SK-N-SH (cell line): ENCODE data around the gene PRR36. TPM values are rescaled to one million over a fixed set of nuclear protein-coding genes. Genes with fewer than 3 reads are reported as not detected.

Source experiments
- CTCF ChIA-PET: fragments of 300-600, 350-600 bp; formaldehyde crosslinking; extraction: SDS; loops from one replicate; lab custom pipeline; 2021; lab: Yijun Ruan, JAX
- POLR2A ChIA-PET: fragments of 350-600 bp; sonication (Branson Sonifier 250); formaldehyde crosslinking; extraction: SDS; loops from one replicate; lab custom pipeline; 2020; ENCODE audit warnings: antibody characterized with exemption, inconsistent platforms; lab: Yijun Ruan, JAX
- DNase-seq: peaks from one replicate; pipeline ENCODE4 v3.0.0; 2012
- H2AFZ ChIP-seq: fragments of 200-600 bp; sonication (generic); 2 replicates; pipeline ENCODE4 v1.8.1; 2016; ENCODE audit warnings: antibody characterized with exemption, mild to moderate bottlenecking, low read depth
- H3F3A ChIP-seq: fragments of 200-600 bp; sonication (generic); replicated peaks from 2 replicates; pipeline ENCODE3; 2016; ENCODE audit warnings: antibody characterized with exemption, mild to moderate bottlenecking; ENCODE audit not compliant: insufficient read depth
- H3K27ac ChIP-seq, 2 experiments: fragments of 200-500 bp in 1 of 2; fragments of 200-600 bp in 1 of 2; sonication (Bioruptor generic) in 1 of 2; sonication (generic), shearing (Covaris generic) in 1 of 2; 2 replicates each; pipeline versions ENCODE4 v1.5.1 to v1.6.1; 2014 to 2016; ENCODE audit warnings: low read depth in 2 of 2, inconsistent platforms in 1 of 2, low read length in 1 of 2, mild to moderate bottlenecking in 1 of 2, mixed read lengths in 1 of 2
- H3K27me3 ChIP-seq: fragments of 200-600 bp; sonication (generic), shearing (Covaris generic); 2 replicates; pipeline ENCODE4 v1.6.1; 2016; ENCODE audit warnings: mixed run types; ENCODE audit not compliant: insufficient read depth
- H3K36me3 ChIP-seq, 2 experiments: fragments of 200-500 bp in 1 of 2; fragments of 200-600 bp in 1 of 2; sonication (Bioruptor generic) in 1 of 2; sonication (generic) in 1 of 2; replicated peaks in 1 of 2; 2 replicates each; pipeline versions ENCODE3 to v1.5.1; 2014 to 2016; ENCODE audit warnings: low read length in 1 of 2, mild to moderate bottlenecking in 1 of 2; ENCODE audit not compliant: insufficient read depth in 2 of 2, control insufficient read depth in 1 of 2
- H3K4me1 ChIP-seq, 2 experiments: fragments of 200-500 bp in 1 of 2; fragments of 200-600 bp in 1 of 2; sonication (Bioruptor generic) in 1 of 2; sonication (generic), shearing (Covaris generic) in 1 of 2; 2 replicates each; pipeline versions ENCODE4 v1.5.1 to v1.6.1; 2014 to 2016; ENCODE audit warnings: low read depth in 1 of 2, low read length in 1 of 2, mixed run types in 1 of 2; ENCODE audit not compliant: insufficient read depth in 2 of 2, control insufficient read depth in 1 of 2
- H3K4me2 ChIP-seq: fragments of 200-600 bp; sonication (generic), shearing (Covaris generic); 2 replicates; pipeline ENCODE4 v1.6.1; 2017; ENCODE audit warnings: mixed run types
- H3K4me3 ChIP-seq, 2 experiments: fragments of 200-500 bp in 1 of 2; fragments of 200-600 bp in 1 of 2; sonication (Bioruptor generic) in 1 of 2; sonication (generic), shearing (Covaris generic) in 1 of 2; 2 replicates each; pipeline versions ENCODE4 v1.5.1 to v1.8.1; 2014 to 2016; ENCODE audit warnings: low read depth in 2 of 2, inconsistent platforms in 1 of 2, low read length in 1 of 2, mild to moderate bottlenecking in 1 of 2, mixed read lengths in 1 of 2, moderate library complexity in 1 of 2
- H3K79me2 ChIP-seq: fragments of 200-600 bp; sonication (generic); 2 replicates; pipeline ENCODE4 v1.8.1; 2017; ENCODE audit warnings: mild to moderate bottlenecking; ENCODE audit not compliant: insufficient read depth
- H3K9ac ChIP-seq: fragments of 200-600 bp; sonication (generic); 2 replicates; pipeline ENCODE4 v1.6.1; 2017; ENCODE audit warnings: mixed run types
- H3K9me2 ChIP-seq: fragments of 200-600 bp; sonication (generic); 2 replicates; pipeline ENCODE4 v1.6.1; 2017; ENCODE audit warnings: mixed run types
- H3K9me3 ChIP-seq: fragments of 200-600 bp; sonication (generic); 2 replicates; pipeline ENCODE4 v1.6.1; 2017; ENCODE audit warnings: mixed run types, mild to moderate bottlenecking, moderate library complexity
- H4K20me1 ChIP-seq: fragments of 200-600 bp; sonication (generic); 2 replicates; pipeline ENCODE4 v1.6.1; 2017; ENCODE audit warnings: mild to moderate bottlenecking, mixed run types; ENCODE audit not compliant: insufficient read depth
- CHD2 ChIP-seq: fragments of 150-350 bp; IDR thresholded peaks from 2 replicates; pipeline ENCODE4 v1.6.1; 2018; ENCODE audit warnings: low read length; ENCODE audit not compliant: partially characterized antibody
- EZH2phosphoT487 ChIP-seq: fragments of 200-600 bp; sonication (generic); IDR thresholded peaks from 2 replicates; pipeline ENCODE4 v1.6.1; 2017; ENCODE audit warnings: low read depth, mixed run types, mild to moderate bottlenecking, antibody characterized with exemption, moderate library complexity, borderline replicate concordance
- GABPA ChIP-seq: IDR thresholded peaks from 2 replicates; pipeline ENCODE4 v1.4.0; 2012; ENCODE audit warnings: low read depth, mild to moderate bottlenecking
- GATA2 ChIP-seq: sonication (generic); formaldehyde crosslinking; IDR thresholded peaks from 2 replicates; pipeline ENCODE4 v1.5.0; 2020; ENCODE audit warnings: mild to moderate bottlenecking, missing genetic modification reagents
- JUND ChIP-seq: IDR thresholded peaks from 2 replicates; pipeline ENCODE4 v1.4.0; 2012
- MXI1 ChIP-seq: IDR thresholded peaks from 2 replicates; pipeline ENCODE4 v1.6.1; 2012; ENCODE audit warnings: mild to moderate bottlenecking, low read depth, low read length, improper control_type of control experiment
- POLR2AphosphoS5 ChIP-seq: IDR thresholded peaks from 2 replicates; pipeline ENCODE4 v1.6.1; 2012; ENCODE audit warnings: low read depth, low read length
- RAD21 ChIP-seq: IDR thresholded peaks from 2 replicates; pipeline ENCODE4 v1.6.1; 2012; ENCODE audit warnings: mild to moderate bottlenecking, low read length
- REST ChIP-seq: IDR thresholded peaks from 2 replicates; pipeline ENCODE4 v1.6.1; 2012; ENCODE audit warnings: mild to moderate bottlenecking, low read depth, low read length, moderate library complexity
- RFX5 ChIP-seq: IDR thresholded peaks from 2 replicates; pipeline ENCODE4 v1.6.1; 2012; ENCODE audit warnings: mild to moderate bottlenecking, improper control_type of control experiment, low read length
- RXRA ChIP-seq: IDR thresholded peaks from 2 replicates; pipeline ENCODE4 v1.4.0; 2012; ENCODE audit warnings: low read depth, mild to moderate bottlenecking, borderline replicate concordance
- SIN3A ChIP-seq: IDR thresholded peaks from 2 replicates; pipeline ENCODE4 v1.6.1; 2012; ENCODE audit warnings: low read depth, mild to moderate bottlenecking, low read length, moderate library complexity, borderline replicate concordance
- SMC3 ChIP-seq: IDR thresholded peaks from 2 replicates; pipeline ENCODE4 v1.6.1; 2012; ENCODE audit warnings: low read depth, low read length, improper control_type of control experiment
- TEAD4 ChIP-seq: IDR thresholded peaks from 2 replicates; pipeline ENCODE4 v1.4.0; 2012; ENCODE audit warnings: mild to moderate bottlenecking, borderline replicate concordance; ENCODE audit not compliant: insufficient read depth
- USF2 ChIP-seq: fragments of 150-350 bp; IDR thresholded peaks from 2 replicates; pipeline ENCODE4 v1.6.1; 2017; ENCODE audit warnings: antibody characterized with exemption, low read length, low read depth, borderline replicate concordance
- WGBS: methylation state at CpG from one replicate; pipeline ENCODE4 v1.1.6; 2017; ENCODE audit warnings: low lambda C conversion rate; 5-methylcytosine and 5-hydroxymethylcytosine counted together
- polyA plus RNA-seq, 3 experiments: library from polyadenylated mRNA; depleted of rRNA; stranded (reverse); fragments of >200 nt; gene quantifications; 2 replicates each; pipeline ENCODE4 v1.2.3, GENCODE V29; 2012

Gene PRR36
- polyA plus RNA-seq (2012; rRNA removed) = 0.10 and 0.18 TPM in 2 replicates
- polyA plus RNA-seq (2012; cell fraction: cytosol; rRNA removed) = 0.23 and 0.29 TPM in 2 replicates
- polyA plus RNA-seq (2012; cell fraction: nucleus; rRNA removed) = 1.1 and 1.5 TPM in 2 replicates

- H3K4me3 ChIP-seq = peak within 1 kb of the TSS; percentile 47 to 59
- POLR2A ChIA-PET = interaction anchor here (0.7 to 1.2 kb wide), 3 partner anchors 12 to 47 kb away, joined by 3 to 6 read pairs (median 5); no protein-coding TSS in a partner anchor
- 2% methylated on average over 30 of the region's 88 CpGs for WGBS
These were observed at the start of gene PRR36 for GRCh38 chr19:7874076-7874896. Gene PRR36, minus strand, starts transcription at chr19:7874390. Its CDS starts 701 bp downstream, at chr19:7873689.

More at GRCh38 chr19:7874076-7874896, at the start of gene PRR36:
- peak; percentile 93 for DNase-seq
- Histone ChIP-seq H3K79me2 (no peaks in the 10 kb centered on the region), H3F3A (peaks cover 14% of the 10 kb centered on the region), H3K9me2 (no peaks in the 10 kb centered on the region), H2AFZ (no peak within 1 kb of the TSS), H3K4me1 (peaks cover 0 to 30% of the 10 kb centered on the region in 2 experiments; a peak in 2 of 4 replicates), H3K36me3 (no peaks in the 10 kb centered on the region), H3K9me3 (no peaks in the 10 kb centered on the region), H4K20me1 (no peaks in the 10 kb centered on the region), H3K4me2 (peak within 1 kb of the TSS; percentile 78), H3K27ac (peak within 1 kb of the TSS in 1 of 2 experiments; percentile 76; a peak in 1 of 4 replicates), H3K27me3 (no peaks in the 10 kb centered on the region), H3K9ac (no peak within 1 kb of the TSS)
- CTCF ChIA-PET = interaction anchor here (1.0 to 1.7 kb wide), 4 partner anchors 17 to 128 kb away, joined by 4 to 5 read pairs (median 4); partner anchors contain the start of gene SNAPC2
- TF ChIP-seq EZH2phosphoT487 = no peak
- TF ChIP-seq POLR2AphosphoS5 = no peak
- no peak for TF ChIP-seq CHD2
- 0 out of 2 replicates have a peak, but pooled peaks have one; percentile 48 for TF ChIP-seq MXI1
- TF ChIP-seq RAD21 = 0 out of 2 replicates have a peak, but pooled peaks have one; percentile 5
- TF ChIP-seq REST = no peak
- no peak for TF ChIP-seq TEAD4
- TF ChIP-seq GABPA = no peak
- TF ChIP-seq SIN3A = no peak
- no peak for TF ChIP-seq SMC3
- TF ChIP-seq USF2 = no peak
- peak; percentile 64 for TF ChIP-seq GATA2 (CRISPR knock-in tag)
- TF ChIP-seq RXRA = no peak
- peak; percentile 56 for TF ChIP-seq RFX5
- TF ChIP-seq JUND = no peak
